ENCODE measurements around the gene ZFR2.

The ZFR2 gene

GRCh38 chr19:3838661-3839060, 30.2 kb downstream of the ZFR2 start:
- in situ Hi-C loops (cut with MboI; ENCODE audit: low sequenced_read_pairs), result no loop called here

GRCh38 chr19:3837922-3838321, 30.9 kb downstream of the ZFR2 start:
- in situ Hi-C loops (cut with MboI; ENCODE audit: low sequenced_read_pairs), result no loop called here

GRCh38 chr19:3837332-3837731, 31.5 kb downstream of the ZFR2 start:
- in situ Hi-C loops (cut with MboI; ENCODE audit: low sequenced_read_pairs), result no loop called here

- in situ Hi-C loops (cut with MboI; ENCODE audit: low sequenced_read_pairs), result no loop called here
These were observed 32.0 kb downstream of the ZFR2 start for GRCh38 chr19:3836887-3837286.

- in situ Hi-C loops (cut with MboI; ENCODE audit: low sequenced_read_pairs), result no loop called here
These were observed 33.8 kb downstream of the ZFR2 start for GRCh38 chr19:3835055-3835435.

- in situ Hi-C loops (cut with MboI; ENCODE audit: low sequenced_read_pairs), result no loop called here
These were observed 34.3 kb downstream of the ZFR2 start for GRCh38 chr19:3834349-3835054.

- in situ Hi-C loops (cut with MboI; ENCODE audit: low sequenced_read_pairs), result no loop called here
These were observed 35.1 kb downstream of the ZFR2 start for GRCh38 chr19:3833578-3834348.

GRCh38 chr19:3832001-3832400, 36.8 kb downstream of the ZFR2 start:
- in situ Hi-C loops (cut with MboI; ENCODE audit: low sequenced_read_pairs), result no loop called here

GRCh38 chr19:3831601-3832000, 37.2 kb downstream of the ZFR2 start:
- in situ Hi-C loops (cut with MboI; ENCODE audit: low sequenced_read_pairs), result no loop called here

GRCh38 chr19:3830621-3831589, 37.9 kb downstream of the ZFR2 start:
- in situ Hi-C loops (cut with MboI; ENCODE audit: low sequenced_read_pairs), result no loop called here

- in situ Hi-C loops (cut with MboI; ENCODE audit: low sequenced_read_pairs), result no loop called here
These were observed 41.5 kb downstream of the ZFR2 start for GRCh38 chr19:3827306-3827705.

GRCh38 chr19:3826163-3826562, 42.7 kb downstream of the ZFR2 start:
- in situ Hi-C loops (cut with MboI; ENCODE audit: low sequenced_read_pairs), result no loop called here

- in situ Hi-C loops (cut with MboI; ENCODE audit: low sequenced_read_pairs), result no loop called here
These were observed 43.4 kb downstream of the ZFR2 start for GRCh38 chr19:3825286-3825956.

- in situ Hi-C loops (cut with MboI; ENCODE audit: low sequenced_read_pairs), result no loop called here
These were observed 45.5 kb downstream of the ZFR2 start for GRCh38 chr19:3823350-3823713.

- in situ Hi-C loops (cut with MboI; ENCODE audit: low sequenced_read_pairs), result no loop called here
These were observed 46.0 kb downstream of the ZFR2 start for GRCh38 chr19:3822683-3823349.

- in situ Hi-C loops (cut with MboI; ENCODE audit: low sequenced_read_pairs), result no loop called here
These were observed 46.9 kb downstream of the ZFR2 start for GRCh38 chr19:3821857-3822364.

GRCh38 chr19:3821156-3821555, 47.7 kb downstream of the ZFR2 start:
- in situ Hi-C loops (cut with MboI; ENCODE audit: low sequenced_read_pairs), result no loop called here

GRCh38 chr19:3819989-3820388, 48.8 kb downstream of the ZFR2 start:
- in situ Hi-C loops (cut with MboI; ENCODE audit: low sequenced_read_pairs), result no loop called here

GRCh38 chr19:3818918-3819317, 49.9 kb downstream of the ZFR2 start:
- in situ Hi-C loops (cut with MboI; ENCODE audit: low sequenced_read_pairs), result no loop called here

GRCh38 chr19:3818466-3818865, 50.4 kb downstream of the ZFR2 start:
- in situ Hi-C loops (cut with MboI; ENCODE audit: low sequenced_read_pairs), result no loop called here
